GM04503 (cell line): ENCODE results near the gene SENP6.

ENCODE experiments used
- DNase-seq: peaks from one replicate; pipeline ENCODE4 v3.0.0-alpha.2; 2012; ENCODE audit warnings: low read depth

SENP6 gene

DNA sequence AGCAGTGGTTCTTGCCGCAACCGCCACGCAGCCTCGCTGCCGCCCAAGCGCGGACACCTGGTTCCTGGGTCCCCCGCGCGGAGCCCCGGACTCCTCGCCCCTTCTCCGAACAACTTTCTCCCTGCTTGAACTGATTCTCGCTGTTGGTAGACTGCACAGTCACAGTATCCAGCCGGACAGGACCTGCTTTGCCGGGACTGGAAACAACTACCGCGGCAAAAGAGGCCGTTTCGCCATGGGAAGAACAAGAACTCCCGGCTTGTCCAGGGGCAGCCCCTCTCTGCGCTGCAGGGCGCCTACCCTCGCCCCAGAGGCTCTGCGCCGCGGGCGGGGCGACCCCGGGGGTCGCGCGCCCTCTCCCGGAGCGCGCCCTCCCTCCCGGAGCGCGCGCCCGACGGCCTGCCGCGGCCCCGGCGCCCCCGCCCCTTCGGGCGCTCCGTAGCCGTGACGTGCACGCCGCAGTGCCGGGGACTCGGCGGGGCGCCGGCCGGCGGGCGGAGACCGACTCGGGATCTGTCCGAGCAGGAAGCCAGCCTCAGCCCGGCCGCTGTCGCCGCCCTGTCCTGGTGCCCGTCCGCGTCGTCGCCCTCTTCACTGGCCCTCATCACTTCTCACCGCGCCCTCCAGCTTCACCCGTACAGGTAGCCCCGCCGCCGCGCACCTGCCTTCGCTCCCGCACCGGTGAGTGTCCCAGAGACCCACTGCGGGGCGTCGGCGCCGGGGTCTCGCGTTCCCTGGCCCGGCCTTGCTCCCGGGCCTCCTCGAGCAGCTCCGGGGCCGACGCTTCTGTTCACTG lies 147.3 kb downstream of the SENP6 start, which contains the start of gene MYO6:
MYO6 (plus strand) TSS at position 497 of the 796 bp plus-strand sequence. CDS start 68,309 bp downstream, outside the sequence.
- DNase-seq: no peak

DNA sequence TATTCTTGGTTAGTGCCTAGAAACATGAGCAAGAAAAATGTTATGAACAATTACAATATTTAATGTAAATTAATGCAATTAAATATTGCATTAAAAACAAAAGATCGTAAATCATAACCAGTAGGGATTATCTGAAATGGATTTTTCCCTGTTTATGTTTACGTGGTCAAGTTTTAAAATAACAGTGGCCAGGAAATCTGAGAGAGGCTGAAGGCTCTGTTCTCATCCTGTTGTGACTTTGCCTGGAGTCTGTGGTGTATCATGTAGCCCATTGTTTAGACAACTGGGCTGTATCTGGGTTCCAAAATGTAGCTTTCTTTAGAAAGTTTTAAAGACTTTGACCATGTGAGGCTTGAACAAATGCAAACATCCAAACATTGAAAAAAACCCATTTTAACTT lies 149.8 kb downstream of the SENP6 start:
- DNase-seq: no peak

DNA sequence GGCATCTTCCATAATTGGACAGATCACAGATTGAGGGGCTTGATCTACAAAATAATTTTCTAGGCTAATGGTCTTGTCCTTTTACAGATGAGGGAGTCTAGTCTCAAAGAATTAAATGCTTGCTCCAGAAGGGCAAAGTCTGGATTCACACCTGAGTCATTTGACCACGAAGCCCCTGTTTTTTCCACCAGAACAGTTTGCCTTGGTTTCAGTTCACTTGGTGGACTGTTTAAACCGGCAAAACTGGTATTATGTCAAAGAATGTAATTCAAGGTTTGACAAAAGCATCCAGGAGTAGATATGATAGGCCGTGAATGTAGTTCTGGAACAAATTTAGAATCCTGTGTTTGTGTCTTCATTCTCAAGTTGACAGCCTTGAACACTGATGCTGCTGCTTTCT lies 150.7 kb downstream of the SENP6 start:
- DNase-seq: no peak

DNA sequence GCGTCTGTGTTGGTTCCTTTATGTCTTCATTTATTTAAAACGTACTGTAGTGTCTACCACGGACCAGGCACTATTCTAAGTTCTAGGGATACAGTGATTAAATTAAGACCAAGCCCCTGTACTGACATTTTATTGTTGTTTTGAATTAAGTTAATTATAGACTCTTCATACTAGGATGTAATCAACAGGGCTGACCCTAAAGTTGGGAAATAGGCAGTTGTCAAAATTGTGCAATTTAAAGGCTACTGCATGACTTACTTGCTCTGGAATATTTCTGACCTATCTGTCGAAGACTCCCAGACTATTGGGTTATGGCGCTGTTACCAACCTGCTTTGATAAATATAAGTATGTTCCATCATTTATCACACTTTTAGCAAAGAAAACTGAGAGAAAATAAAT lies 154.0 kb downstream of the SENP6 start:
- DNase-seq: no peak

DNA sequence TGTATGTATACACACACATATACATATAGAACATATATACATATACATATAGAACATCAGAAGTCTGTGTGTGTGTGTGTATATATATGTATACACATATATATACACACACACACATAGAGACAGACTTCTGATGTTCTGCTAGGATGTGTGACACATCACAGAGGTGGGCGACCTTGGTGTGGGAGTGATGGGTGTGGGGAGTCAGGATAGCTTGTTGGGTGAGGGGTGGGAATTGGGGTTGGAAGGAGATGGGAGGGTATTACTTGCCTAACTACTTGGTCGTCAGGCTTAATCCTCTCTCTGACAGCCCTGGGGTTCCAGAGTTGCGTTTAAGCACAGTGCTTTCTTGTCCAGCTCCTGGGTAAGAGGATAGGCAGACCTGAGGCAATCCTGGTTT lies 155.6 kb downstream of the SENP6 start:
- no peak for DNase-seq

DNA sequence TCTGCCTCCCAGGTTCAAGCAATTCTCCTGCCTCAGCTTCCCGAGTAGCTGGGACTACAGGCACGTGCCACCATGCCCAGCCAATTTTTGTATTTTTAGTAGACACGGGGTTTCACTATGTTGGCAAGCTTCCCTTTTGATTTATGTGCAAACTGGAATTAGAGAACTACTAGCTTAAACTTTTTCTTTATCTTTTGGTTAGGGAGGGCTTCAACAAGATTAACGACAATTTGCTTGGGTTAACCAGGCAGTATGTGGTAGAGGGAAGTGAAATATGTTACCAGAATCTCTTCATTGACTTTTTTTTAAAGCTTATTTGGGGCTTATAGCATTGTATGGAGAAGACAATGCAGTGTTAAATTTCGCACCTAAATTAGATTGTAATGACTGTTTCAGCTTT lies 156.4 kb downstream of the SENP6 start:
- DNase-seq: no peak

DNA sequence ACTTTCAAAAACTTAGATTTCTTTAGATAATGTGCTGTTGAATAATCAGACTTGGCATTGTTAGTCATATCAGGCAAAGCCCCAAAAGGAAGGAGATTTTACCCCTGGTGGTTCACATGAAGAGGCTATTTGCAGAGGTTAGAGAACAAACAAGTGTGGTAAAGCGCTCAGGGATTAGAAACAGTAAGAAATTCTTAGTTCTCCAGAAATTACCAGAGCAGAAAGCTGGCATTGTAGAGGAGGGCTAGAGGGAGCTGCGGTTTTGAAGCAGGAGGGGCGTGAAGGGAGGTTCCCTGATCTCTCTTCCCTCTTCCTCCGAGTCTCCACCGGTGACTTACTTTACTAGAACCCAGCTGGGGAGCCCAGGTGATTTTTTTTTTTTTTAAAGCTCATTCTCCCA lies 157.5 kb downstream of the SENP6 start:
- no peak for DNase-seq

DNA sequence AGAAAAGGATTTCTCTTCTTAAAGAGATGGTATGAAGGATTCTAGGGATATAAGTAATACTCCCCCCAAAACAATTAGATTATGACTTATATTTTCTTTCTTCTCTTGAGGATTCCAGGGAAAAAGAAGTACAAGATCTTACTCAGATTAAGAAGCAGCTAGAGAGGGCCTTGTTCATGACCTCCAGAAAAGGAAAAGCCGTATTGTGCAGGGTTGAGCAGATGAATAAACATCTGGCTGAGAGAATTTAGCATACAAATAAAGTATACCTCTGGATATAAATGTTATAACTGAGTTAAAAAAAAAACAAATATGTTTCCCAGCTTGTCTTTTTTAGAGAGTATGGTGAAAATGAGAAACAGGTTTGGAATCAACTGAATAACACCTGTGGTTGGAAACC lies 158.6 kb downstream of the SENP6 start:
- DNase-seq: no peak

DNA sequence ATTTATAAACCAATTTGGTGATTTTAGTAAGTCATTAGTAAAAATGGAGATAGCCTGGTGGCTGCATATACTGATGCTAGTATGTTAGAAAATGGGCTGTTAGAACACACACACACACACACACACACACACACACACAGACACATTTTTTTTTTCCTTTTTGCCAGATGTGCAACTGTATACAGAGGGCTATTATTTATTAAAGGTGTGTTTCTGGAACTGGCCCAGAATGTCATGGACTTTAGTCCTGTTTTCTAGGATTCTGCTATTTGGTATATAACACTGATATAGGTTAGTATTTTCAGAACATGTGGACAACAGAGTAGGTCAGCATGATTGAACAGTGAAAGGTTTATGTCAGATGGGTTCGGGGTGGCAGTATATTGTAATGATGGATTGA lies 159.8 kb downstream of the SENP6 start:
- DNase-seq: no peak

DNA sequence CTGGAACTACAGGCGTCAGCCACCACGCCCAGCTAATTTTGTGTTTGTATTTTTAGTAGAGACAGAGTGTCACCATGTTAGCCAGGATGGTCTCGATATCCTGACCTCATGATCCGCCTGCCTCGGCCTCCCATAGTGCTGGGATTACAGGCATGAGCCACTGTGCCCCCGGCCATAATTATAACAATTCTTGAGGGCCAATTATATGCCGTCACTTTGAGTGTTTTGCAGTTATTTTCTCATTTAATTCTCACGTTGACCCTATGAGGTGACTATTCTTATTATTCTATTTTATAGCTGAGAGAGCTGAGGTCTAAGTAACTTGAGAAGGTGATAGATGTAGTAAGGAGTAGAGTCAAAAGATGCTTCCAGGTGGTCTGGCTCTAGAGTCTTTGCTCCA lies 160.4 kb downstream of the SENP6 start:
- DNase-seq: no peak

DNA sequence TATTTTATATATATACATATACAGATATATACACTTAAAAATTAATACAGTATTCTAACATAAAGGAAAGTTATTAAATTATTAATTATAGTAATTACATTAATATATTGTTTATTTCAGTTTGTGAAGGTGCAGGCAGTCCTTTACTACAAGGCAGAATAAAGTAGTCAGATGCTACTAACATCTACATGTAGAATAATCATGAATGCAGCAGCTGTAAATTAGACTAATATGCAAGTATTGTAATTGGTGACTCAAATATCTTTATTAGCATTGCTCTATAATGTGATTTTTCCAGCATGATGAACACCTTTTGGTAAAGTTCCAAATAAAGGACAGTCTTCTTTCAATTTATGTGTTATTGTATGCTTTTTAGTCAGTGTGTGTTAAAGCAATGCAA lies 164.7 kb downstream of the SENP6 start:
- no peak for DNase-seq
